Uterus (tissue), 4 donors: ENCODE measurements around the gene ANO6. TPM values are rescaled to one million over a fixed set of nuclear protein-coding genes. Genes with fewer than 3 reads are reported as not detected.

Experiments used
- DNase-seq, 2 donors: peaks; one replicate each; pipeline ENCODE4 v3.0.0-alpha.2; 2019 to 2020
- H3K27ac ChIP-seq, 2 donors: fragments of 200-600 bp; sonication (generic); 1 replicate in 1 of 2; 2 replicates in 1 of 2; pipeline ENCODE4 v1.5.1; 2016 to 2018
- H3K27me3 ChIP-seq, 2 donors: fragments of 200-600 bp; sonication (generic); one replicate each; pipeline ENCODE4 v1.5.1; 2018 to 2019; ENCODE audit warnings: control low read depth in 1 of 2
- H3K36me3 ChIP-seq, 2 donors: fragments of 200-600 bp; sonication (generic); one replicate each; pipeline ENCODE4 v1.5.1; 2019; ENCODE audit warnings: control low read depth in 1 of 2
- H3K4me1 ChIP-seq, 2 donors: fragments of 200-600 bp; sonication (generic); one replicate each; pipeline ENCODE4 v1.5.1; 2018 to 2019; ENCODE audit warnings: control low read depth in 1 of 2
- H3K4me3 ChIP-seq, 2 donors: fragments of 200-600 bp; sonication (generic); 1 replicate in 1 of 2; 2 replicates in 1 of 2; pipeline ENCODE4 v1.5.1; 2018 to 2019; ENCODE audit warnings: mild to moderate bottlenecking in 1 of 2
- H3K9me3 ChIP-seq, 2 donors: fragments of 200-600 bp; sonication (generic); one replicate each; pipeline ENCODE4 v1.5.1; 2019; ENCODE audit warnings: control low read depth in 1 of 2
- CTCF ChIP-seq, 4 experiments: fragments of 200-600 bp in 2 of 4; fragments of 450-650 bp in 2 of 4; sonication (generic) in 2 of 4; IDR thresholded peaks; one replicate each; pipeline ENCODE4 v1.5.1; 2016 to 2019; ENCODE audit warnings: antibody characterized with exemption in 4 of 4, mild to moderate bottlenecking in 2 of 4, moderate library complexity in 1 of 4
- POLR2A ChIP-seq, 2 donors: fragments of 450-650 bp; IDR thresholded peaks; one replicate each; pipeline ENCODE4 v1.6.1; 2016; ENCODE audit warnings: antibody characterized with exemption in 2 of 2, mild to moderate bottlenecking in 1 of 2, moderate library complexity in 1 of 2
- intact Hi-C: fragments of 100-400 bp; cut with DNase I; formaldehyde crosslinking; loops from one replicate; pipeline ENCODE4 v1.15.1; 2023; ENCODE audit warnings: low total_unique reads
- total RNA-seq, 4 donors: library from RNA; depleted of rRNA in 3 of 4; stranded (reverse); fragments of >200 nt in 3 of 4; gene quantifications; one replicate each; pipeline versions ENCODE4 v1.1.0 to v1.2.4, GENCODE V29; 2014 to 2023
- donor health status: DM: yes; HTN: yes; CAD: no.

The ANO6 gene
- total RNA-seq, 4 donors from 2014 or later = 53.8 to 125 (median 75.9) TPM

GRCh38 chr12:45357539-45358417 is 141.9 kb downstream of the ANO6 start:
- peak; percentile 40 to 43 for DNase-seq
- no peaks in the 10 kb centered on the region for H3K36me3 ChIP-seq
- TF ChIP-seq CTCF (IDR thresholded peaks at IDR 0.05) = no peak
- TF ChIP-seq POLR2A (IDR thresholded peaks at IDR 0.05) = no peak
- H3K27ac ChIP-seq = peak overlapping the region; percentile 38 to 55
- H3K9me3 ChIP-seq = no peaks in the 10 kb centered on the region
- H3K4me3 ChIP-seq = no peak overlapping the region
- no peaks in the 10 kb centered on the region for H3K27me3 ChIP-seq
- peaks cover 0 to 12% of the 10 kb centered on the region in 2 donors for H3K4me1 ChIP-seq
- intact Hi-C loops = no loop called here

- H3K27me3 ChIP-seq = no peaks in the 10 kb centered on the region
- intact Hi-C loops = no loop called here
- H3K4me3 ChIP-seq = no peak overlapping the region
- H3K27ac ChIP-seq = no peak overlapping the region
- TF ChIP-seq CTCF (IDR thresholded peaks at IDR 0.05) (no peak), POLR2A (IDR thresholded peaks at IDR 0.05) (no peak)
- no peak for DNase-seq
- H3K9me3 ChIP-seq = peaks cover 0 to 13% of the 10 kb centered on the region in 2 donors
- no peaks in the 10 kb centered on the region for H3K36me3 ChIP-seq
- peaks cover 0 to 6% of the 10 kb centered on the region in 2 donors for H3K4me1 ChIP-seq
Measured at GRCh38 chr12:45362291-45362690, 146.4 kb downstream of the ANO6 start.

- H3K27me3 ChIP-seq = no peaks in the 10 kb centered on the region
- H3K9me3 ChIP-seq = peaks cover 0 to 13% of the 10 kb centered on the region in 2 donors
- no peak for TF ChIP-seq CTCF (IDR thresholded peaks at IDR 0.05)
- no peak for TF ChIP-seq POLR2A (IDR thresholded peaks at IDR 0.05)
- no peak for DNase-seq
- H3K36me3 ChIP-seq = peaks cover 0 to 3% of the 10 kb centered on the region in 2 donors
- intact Hi-C loops = no loop called here
- H3K4me1 ChIP-seq = peaks cover 0 to 5% of the 10 kb centered on the region in 2 donors
- no peak overlapping the region for H3K4me3 ChIP-seq
- no peak overlapping the region for H3K27ac ChIP-seq
Measured at GRCh38 chr12:45363903-45364302, 148.0 kb downstream of the ANO6 start.

- no peaks in the 10 kb centered on the region for H3K27me3 ChIP-seq
- no peak for DNase-seq
- no peak overlapping the region for H3K27ac ChIP-seq
- H3K36me3 ChIP-seq = peaks cover 0 to 3% of the 10 kb centered on the region in 2 donors
- no peak overlapping the region for H3K4me3 ChIP-seq
- peaks cover 0 to 8% of the 10 kb centered on the region in 2 donors for H3K9me3 ChIP-seq
- H3K4me1 ChIP-seq = no peaks in the 10 kb centered on the region
- intact Hi-C loops = no loop called here
- TF ChIP-seq POLR2A (IDR thresholded peaks at IDR 0.05) (no peak), CTCF (IDR thresholded peaks at IDR 0.05) (no peak)
Measured at GRCh38 chr12:45368841-45369489, 153.1 kb downstream of the ANO6 start.

- Histone ChIP-seq H3K4me1 (no peaks in the 10 kb centered on the region), H3K27ac (no peak overlapping the region), H3K27me3 (no peaks in the 10 kb centered on the region), H3K36me3 (no peaks in the 10 kb centered on the region), H3K9me3 (no peaks in the 10 kb centered on the region), H3K4me3 (no peak overlapping the region)
- TF ChIP-seq POLR2A (IDR thresholded peaks at IDR 0.05) (no peak), CTCF (IDR thresholded peaks at IDR 0.05) (no peak)
- no peak for DNase-seq
- intact Hi-C loops = no loop called here
Measured at GRCh38 chr12:45377815-45378214, 161.9 kb downstream of the ANO6 start.
